Panc1 (cell line): ENCODE results near the gene FAM107A. TPM values are rescaled to one million over a fixed set of nuclear protein-coding genes. Genes with fewer than 3 reads are reported as not detected.

Source experiments
- ATAC-seq: fragments of 200-7000 bp; cut with Tn5 transposase; 2 replicates; pipeline ENCODE4 v1.9.1; 2020; ENCODE audit warnings: mild to moderate bottlenecking, moderate library complexity
- BruUV-seq: library from RNA; stranded (reverse); fragments of 400-500 nt; replicated peaks from 2 replicates; lab custom pipeline; 2021; lab: Mats Ljungman, UMichigan
- CTCF ChIA-PET: fragments of 300-600 bp; sonication (Branson Sonifier 250); formaldehyde crosslinking; loops from one replicate; lab custom pipeline; 2022; ENCODE audit warnings: antibody characterized with exemption; lab: Charles Lee
- POLR2A ChIA-PET: fragments of 300-600 bp; sonication (Branson Sonifier 250); formaldehyde crosslinking; loops from one replicate; lab custom pipeline; 2022; ENCODE audit warnings: antibody characterized with exemption; lab: Charles Lee
- DNase-seq: peaks from one replicate; pipeline ENCODE4 v3.0.0-alpha.2; 2010; ENCODE audit warnings: low read depth, low spot score
- H3K27ac ChIP-seq: 2 replicates; pipeline ENCODE4 v1.5.1; 2011; ENCODE audit warnings: mild to moderate bottlenecking, low read length, inconsistent platforms
- H3K27me3 ChIP-seq: fragments of 200-500 bp; sonication (Bioruptor generic); 2 replicates; pipeline ENCODE4 v1.6.0; 2014; ENCODE audit warnings: low read length, inconsistent platforms; ENCODE audit not compliant: control insufficient read depth, insufficient read depth
- H3K36me3 ChIP-seq: fragments of 200-500 bp; sonication (Bioruptor generic); 2 replicates; pipeline ENCODE4 v1.5.1; 2014; ENCODE audit warnings: inconsistent platforms, mild to moderate bottlenecking, low read length, moderate library complexity; ENCODE audit not compliant: control insufficient read depth, insufficient read depth
- H3K4me1 ChIP-seq: 2 replicates; pipeline ENCODE4 v1.5.1; 2011; ENCODE audit warnings: inconsistent platforms, mild to moderate bottlenecking, low read length, moderate library complexity; ENCODE audit not compliant: control insufficient read depth, insufficient read depth
- H3K4me3 ChIP-seq, 2 experiments: 2 replicates each; pipeline ENCODE4 v1.5.1; 2011 to 2012; ENCODE audit warnings: low read depth in 2 of 2, low read length in 2 of 2, mild to moderate bottlenecking in 2 of 2, inconsistent platforms in 1 of 2, moderate library complexity in 1 of 2
- H3K9me3 ChIP-seq: fragments of 200-500 bp; sonication (Bioruptor generic); 2 replicates; pipeline ENCODE4 v1.5.1; 2014; ENCODE audit warnings: low read depth, mild to moderate bottlenecking, inconsistent platforms, low read length, moderate library complexity; ENCODE audit not compliant: control insufficient read depth, insufficient read depth
- CTCF ChIP-seq: fragments of 450-650 bp; IDR thresholded peaks from 2 replicates; pipeline ENCODE4 v1.5.1; 2017; ENCODE audit warnings: mild to moderate bottlenecking
- POLR2AphosphoS5 ChIP-seq: IDR thresholded peaks from 2 replicates; pipeline ENCODE4 v1.6.1; 2012; ENCODE audit warnings: mild to moderate bottlenecking, low read depth, low read length, moderate library complexity
- REST ChIP-seq, 2 experiments: IDR thresholded peaks; 2 replicates each; pipeline ENCODE4 v1.6.1; 2011 to 2012; ENCODE audit warnings: low read depth in 2 of 2, control low read depth in 1 of 2, low read length in 1 of 2, mild to moderate bottlenecking in 1 of 2, moderate library complexity in 1 of 2; ENCODE audit not compliant: insufficient read depth in 1 of 2
- SIN3A ChIP-seq: IDR thresholded peaks from 2 replicates; pipeline ENCODE4 v1.6.1; 2012; ENCODE audit warnings: low read depth, mild to moderate bottlenecking, low read length, moderate library complexity, borderline replicate concordance; ENCODE audit not compliant: insufficient read depth
- TCF7L2 ChIP-seq: IDR thresholded peaks from 2 replicates; pipeline ENCODE4 v1.6.1; 2011; ENCODE audit warnings: mild to moderate bottlenecking, low read depth, low read length, inconsistent platforms
- in situ Hi-C: cut with HindIII; loops from 2 replicates; pipeline ENCODE4 v1.10.0; 2016; ENCODE audit warnings: low sequenced_read_pairs, low pct_unique_long_range_greater_than_20kb
- intact Hi-C: fragments of 100-400 bp; cut with micrococcal nuclease; formaldehyde crosslinking; loops from one replicate; pipeline ENCODE4 v1.10.0; 2022; ENCODE audit not compliant: unreplicated experiment
- total RNA-seq: library from RNA; stranded (reverse); gene quantifications from one replicate; pipeline ENCODE4 v1.2.1, GENCODE V29; 2021; ENCODE audit not compliant: unreplicated experiment

Gene FAM107A
- total RNA-seq, 1 experiment from 2014 or later, result 0.08 TPM

GRCh38 chr3:58574106-58574505 is 3.1 kb downstream of the FAM107A start:
- no TSS peak for BruUV-seq
- ChIA-PET POLR2A (no interaction called here), CTCF (interaction anchor here (1.0 kb wide), 1 partner anchor 52 kb away, joined by 3 read pairs; no protein-coding TSS in a partner anchor)
- intact Hi-C loops, result no loop called here
- ATAC-seq, result no peak
- Histone ChIP-seq H3K36me3 (no peaks in the 10 kb centered on the region), H3K4me1 (no peaks in the 10 kb centered on the region; the same call in 1 of the 2 replicates), H3K27me3 (no peaks in the 10 kb centered on the region), H3K9me3 (no peaks in the 10 kb centered on the region), H3K27ac (no peak overlapping the region), H3K4me3 (no peak overlapping the region)
- in situ Hi-C loops, result no loop called here
- TF ChIP-seq SIN3A, result no peak
- DNase-seq, result no peak

- no peaks in the 10 kb centered on the region for H3K9me3 ChIP-seq
- TF ChIP-seq SIN3A (no peak), POLR2AphosphoS5 (no peak), CTCF (no peak), TCF7L2 (no peak), REST (IDR thresholded peaks at IDR 0.05; ENCODE audit: insufficient read depth in 1 of 2, low read depth in 2 of 2, low read length in 1 of 2) (no peak)
These were observed 3.6 kb downstream of the FAM107A start for GRCh38 chr3:58573640-58574039.

GRCh38 chr3:58572634-58573230 is 4.5 kb downstream of the FAM107A start:
- in situ Hi-C loops, result no loop called here

More at GRCh38 chr3:58573640-58574039, 3.6 kb downstream of the FAM107A start:
- no TSS peak for BruUV-seq
- Histone ChIP-seq H3K27ac (no peak overlapping the region), H3K36me3 (no peaks in the 10 kb centered on the region), H3K27me3 (no peaks in the 10 kb centered on the region), H3K4me1 (no peaks in the 10 kb centered on the region; the same call in 1 of the 2 replicates), H3K4me3 (no peak overlapping the region)
- in situ Hi-C loops, result no loop called here
- no peak for ATAC-seq
- ChIA-PET POLR2A (no interaction called here), CTCF (interaction anchor here (1.0 kb wide), 1 partner anchor 53 kb away, joined by 3 read pairs; no protein-coding TSS in a partner anchor)
- DNase-seq, result no peak
- intact Hi-C loops, result no loop called here

More at GRCh38 chr3:58572634-58573230, 4.5 kb downstream of the FAM107A start:
- ChIA-PET POLR2A (no interaction called here), CTCF (no interaction called here)
- H3K27ac ChIP-seq, result no peak overlapping the region
- ATAC-seq, result no peak
- H3K4me1 ChIP-seq, result no peaks in the 10 kb centered on the region; the same call in 1 of the 2 replicates
- no peak for TF ChIP-seq POLR2AphosphoS5
- TF ChIP-seq SIN3A, result no peak
- TF ChIP-seq CTCF, result no peak
- TF ChIP-seq TCF7L2, result no peak
- no peak for TF ChIP-seq REST (IDR thresholded peaks at IDR 0.05; ENCODE audit: insufficient read depth in 1 of 2, low read depth in 2 of 2, low read length in 1 of 2)
- DNase-seq, result no peak
- no peaks in the 10 kb centered on the region for H3K36me3 ChIP-seq
- no peak overlapping the region for H3K4me3 ChIP-seq
- no peaks in the 10 kb centered on the region for H3K27me3 ChIP-seq
- BruUV-seq, result no TSS peak
- no peaks in the 10 kb centered on the region for H3K9me3 ChIP-seq
- intact Hi-C loops, result no loop called here
